ENCODE results near the gene SOX5. TPM values are rescaled to one million over a fixed set of nuclear protein-coding genes. Genes with fewer than 3 reads are reported as not detected.

The SOX5 gene
- total RNA-seq, 1 donor from 2014 or later, result 1.3 TPM

DNA sequence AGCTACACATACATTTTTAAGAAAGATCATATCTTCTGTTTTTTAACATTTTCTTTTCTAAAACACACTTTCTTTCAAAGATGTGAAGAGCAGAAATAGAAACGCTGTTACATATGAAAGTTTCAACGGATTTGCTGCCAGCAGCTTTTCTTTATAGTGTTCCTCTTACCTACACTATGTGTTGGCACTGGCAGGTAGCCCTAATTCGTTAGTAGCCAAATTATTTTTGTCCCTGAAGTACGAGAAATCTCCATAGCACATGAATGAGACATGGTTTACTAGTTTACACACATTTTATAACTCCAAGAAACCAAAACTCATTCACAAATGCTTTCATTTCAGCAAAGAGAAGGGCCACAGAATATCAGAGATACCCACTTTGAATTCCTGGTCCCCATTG is 6.6 kb downstream of the SOX5 start:
- no peak overlapping the region for H3K4me3 Mint-ChIP-seq
- intact Hi-C loops (cut with micrococcal nuclease), result no loop called here
- DNase-seq (ENCODE audit: low spot score), result no peak
- H3K36me3 Mint-ChIP-seq (ENCODE audit: low read depth), result no peaks in the 10 kb centered on the region
- no peak overlapping the region for H3K27ac Mint-ChIP-seq
- H3K4me1 Mint-ChIP-seq (ENCODE audit: low read depth), result no peaks in the 10 kb centered on the region
- H3K27me3 Mint-ChIP-seq (ENCODE audit: insufficient read depth), result peaks cover 1% of the 10 kb centered on the region
- no peaks in the 10 kb centered on the region for H3K9me3 Mint-ChIP-seq

DNA sequence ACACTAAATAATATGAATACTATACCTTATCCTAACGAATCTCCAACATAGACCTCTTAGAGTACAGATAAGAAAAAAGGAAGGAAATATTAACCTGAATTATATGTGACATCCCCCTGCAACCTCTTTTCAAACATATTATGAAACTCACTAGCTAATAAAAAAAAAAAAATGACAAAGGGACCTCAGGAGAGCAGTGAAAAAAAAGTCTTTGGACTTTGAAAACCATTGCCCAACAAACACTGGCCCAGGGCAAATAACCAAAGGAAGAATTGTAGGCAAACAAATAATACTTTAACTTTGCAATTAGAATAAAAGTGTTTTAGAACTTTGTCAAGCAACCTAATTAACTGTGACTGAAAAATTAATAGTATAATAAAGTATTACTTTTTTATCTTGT is 7.7 kb downstream of the SOX5 start:
- H3K27ac Mint-ChIP-seq, result no peak overlapping the region
- H3K4me3 Mint-ChIP-seq, result no peak overlapping the region
- intact Hi-C loops (cut with micrococcal nuclease), result no loop called here
- no peak for DNase-seq (ENCODE audit: low spot score)
- no peaks in the 10 kb centered on the region for H3K4me1 Mint-ChIP-seq (ENCODE audit: low read depth)
- H3K27me3 Mint-ChIP-seq (ENCODE audit: insufficient read depth), result peaks cover 2% of the 10 kb centered on the region
- H3K9me3 Mint-ChIP-seq, result no peaks in the 10 kb centered on the region
- no peaks in the 10 kb centered on the region for H3K36me3 Mint-ChIP-seq (ENCODE audit: low read depth)

DNA sequence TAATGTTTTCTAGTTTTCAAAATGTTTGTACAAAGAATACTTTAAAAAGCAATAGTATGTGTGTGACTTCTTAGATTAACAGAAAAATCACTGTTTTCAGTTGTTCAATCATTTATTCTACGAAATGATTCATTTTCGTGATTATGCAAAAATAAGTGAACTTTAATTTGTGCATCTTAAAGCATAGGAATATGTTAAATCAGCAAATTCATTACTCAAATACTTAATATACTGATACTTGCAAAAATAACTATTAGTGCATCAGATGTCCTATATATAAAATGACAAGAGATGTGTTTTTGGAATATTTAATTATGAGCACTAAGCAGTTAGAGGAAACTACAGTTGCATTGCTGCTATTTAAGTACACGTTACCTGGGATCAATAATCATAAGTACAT is 11.0 kb downstream of the SOX5 start:
- Mint-ChIP-seq H3K27ac (no peak overlapping the region), H3K27me3 (ENCODE audit: insufficient read depth) (peaks cover 2% of the 10 kb centered on the region), H3K9me3 (no peaks in the 10 kb centered on the region), H3K4me3 (no peak overlapping the region), H3K36me3 (ENCODE audit: low read depth) (no peaks in the 10 kb centered on the region), H3K4me1 (ENCODE audit: low read depth) (no peaks in the 10 kb centered on the region)
- no peak for DNase-seq (ENCODE audit: low spot score)
- intact Hi-C loops (cut with micrococcal nuclease), result no loop called here

GRCh38 chr12:23931176-23931575 is 18.3 kb downstream of the SOX5 start:
- no peaks in the 10 kb centered on the region for H3K36me3 Mint-ChIP-seq (ENCODE audit: low read depth)
- no peaks in the 10 kb centered on the region for H3K27me3 Mint-ChIP-seq (ENCODE audit: insufficient read depth)
- intact Hi-C loops (cut with micrococcal nuclease), result no loop called here
- no peak overlapping the region for H3K4me3 Mint-ChIP-seq
- no peak for DNase-seq (ENCODE audit: low spot score)
- no peak overlapping the region for H3K27ac Mint-ChIP-seq
- H3K4me1 Mint-ChIP-seq (ENCODE audit: low read depth), result no peaks in the 10 kb centered on the region
- H3K9me3 Mint-ChIP-seq, result no peaks in the 10 kb centered on the region

DNA sequence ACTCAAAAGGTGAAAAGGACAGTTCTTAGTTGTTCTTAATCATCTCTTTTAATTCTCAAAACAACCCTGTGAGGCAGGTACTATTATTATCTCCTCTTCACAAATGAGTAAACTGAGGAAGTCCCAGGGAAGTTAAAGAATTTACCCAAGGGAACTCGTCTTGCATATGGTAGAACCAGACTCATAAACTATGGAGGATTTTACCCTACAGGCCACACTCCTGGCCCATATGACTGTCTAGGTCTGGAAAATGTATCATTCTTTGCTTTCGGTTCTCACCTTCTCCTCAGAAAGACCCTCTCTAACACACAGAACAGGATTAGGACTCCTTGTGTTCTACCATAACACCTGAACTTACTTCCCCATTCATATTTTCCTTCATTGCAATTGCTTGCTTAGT is 18.9 kb downstream of the SOX5 start:
- Mint-ChIP-seq H3K27ac (no peak overlapping the region), H3K27me3 (ENCODE audit: insufficient read depth) (no peaks in the 10 kb centered on the region), H3K4me3 (no peak overlapping the region), H3K36me3 (ENCODE audit: low read depth) (no peaks in the 10 kb centered on the region), H3K9me3 (no peaks in the 10 kb centered on the region), H3K4me1 (ENCODE audit: low read depth) (no peaks in the 10 kb centered on the region)
- no peak for DNase-seq (ENCODE audit: low spot score)
- intact Hi-C loops (cut with micrococcal nuclease), result no loop called here

GRCh38 chr12:23929906-23930305 is 19.6 kb downstream of the SOX5 start:
- no peaks in the 10 kb centered on the region for H3K36me3 Mint-ChIP-seq (ENCODE audit: low read depth)
- no peaks in the 10 kb centered on the region for H3K4me1 Mint-ChIP-seq (ENCODE audit: low read depth)

GRCh38 chr12:23927907-23928306 is 21.6 kb downstream of the SOX5 start:
- intact Hi-C loops (cut with micrococcal nuclease), result no loop called here
- no peaks in the 10 kb centered on the region for H3K27me3 Mint-ChIP-seq (ENCODE audit: insufficient read depth)

More at GRCh38 chr12:23929906-23930305, 19.6 kb downstream of the SOX5 start:
- intact Hi-C loops (cut with micrococcal nuclease), result no loop called here
- Mint-ChIP-seq H3K4me3 (no peak overlapping the region), H3K27ac (no peak overlapping the region), H3K9me3 (no peaks in the 10 kb centered on the region), H3K27me3 (ENCODE audit: insufficient read depth) (no peaks in the 10 kb centered on the region)
- DNase-seq (ENCODE audit: low spot score), result no peak

GRCh38 chr12:23921099-23921856 is 28.2 kb downstream of the SOX5 start:
- intact Hi-C loops (cut with micrococcal nuclease), result no loop called here
- Mint-ChIP-seq H3K4me3 (no peak overlapping the region), H3K36me3 (ENCODE audit: low read depth) (no peaks in the 10 kb centered on the region), H3K27me3 (ENCODE audit: insufficient read depth) (no peaks in the 10 kb centered on the region), H3K27ac (no peak overlapping the region), H3K4me1 (ENCODE audit: low read depth) (no peaks in the 10 kb centered on the region), H3K9me3 (peaks cover 3% of the 10 kb centered on the region)
- DNase-seq (ENCODE audit: low spot score), result no peak

More at GRCh38 chr12:23927907-23928306, 21.6 kb downstream of the SOX5 start:
- H3K27ac Mint-ChIP-seq, result no peak overlapping the region
- H3K36me3 Mint-ChIP-seq (ENCODE audit: low read depth), result no peaks in the 10 kb centered on the region
- H3K4me3 Mint-ChIP-seq, result no peak overlapping the region
- H3K9me3 Mint-ChIP-seq, result no peaks in the 10 kb centered on the region
- DNase-seq (ENCODE audit: low spot score), result no peak
- H3K4me1 Mint-ChIP-seq (ENCODE audit: low read depth), result no peaks in the 10 kb centered on the region

DNA sequence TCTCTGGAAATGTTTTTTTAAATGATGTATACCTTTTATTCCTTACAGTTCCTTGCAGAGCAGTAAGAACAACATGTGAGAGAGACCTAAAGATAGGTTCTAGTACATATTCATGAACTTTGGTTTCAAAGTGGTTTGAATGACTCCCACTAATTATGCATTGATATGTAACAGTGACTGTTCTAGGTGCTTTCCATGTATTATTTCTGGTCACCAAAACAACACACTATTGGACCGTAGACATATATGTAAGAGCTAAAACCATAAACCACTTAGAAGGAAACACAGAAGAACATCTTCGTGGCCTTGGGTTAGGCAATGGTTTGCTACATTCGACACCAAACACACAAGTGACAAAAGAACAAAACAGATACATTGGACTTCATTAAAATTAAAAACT is 37.9 kb downstream of the SOX5 start:
- Mint-ChIP-seq H3K36me3 (ENCODE audit: low read depth) (no peaks in the 10 kb centered on the region), H3K27me3 (ENCODE audit: insufficient read depth) (no peaks in the 10 kb centered on the region), H3K4me1 (ENCODE audit: low read depth) (no peaks in the 10 kb centered on the region), H3K4me3 (no peak overlapping the region), H3K9me3 (no peaks in the 10 kb centered on the region), H3K27ac (no peak overlapping the region)
- intact Hi-C loops (cut with micrococcal nuclease), result no loop called here
- DNase-seq (ENCODE audit: low spot score), result no peak

DNA sequence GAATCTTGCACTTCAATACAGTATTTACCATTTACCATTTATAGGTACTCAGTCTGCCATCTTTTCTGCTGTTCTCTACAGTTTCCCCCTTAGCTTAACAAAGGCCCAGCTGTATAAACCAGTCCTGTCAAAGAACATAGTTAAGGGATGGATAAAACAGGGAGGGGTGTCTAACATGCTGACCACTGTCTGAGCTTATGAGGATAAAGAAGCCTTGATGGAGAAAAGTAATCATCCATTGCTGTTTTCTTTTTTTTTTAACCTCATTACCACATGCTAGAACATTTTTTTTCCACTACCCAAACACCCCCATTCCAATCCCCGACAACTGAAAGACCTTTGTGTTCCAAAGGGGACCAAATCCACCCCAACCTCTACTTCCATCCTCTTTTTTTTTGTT is 39.9 kb downstream of the SOX5 start:
- DNase-seq (ENCODE audit: low spot score), result no peak
- H3K27ac Mint-ChIP-seq, result no peak overlapping the region
- no peak overlapping the region for H3K4me3 Mint-ChIP-seq
- H3K4me1 Mint-ChIP-seq (ENCODE audit: low read depth), result no peaks in the 10 kb centered on the region
- no peaks in the 10 kb centered on the region for H3K27me3 Mint-ChIP-seq (ENCODE audit: insufficient read depth)
- intact Hi-C loops (cut with micrococcal nuclease), result no loop called here
- H3K9me3 Mint-ChIP-seq, result no peaks in the 10 kb centered on the region
- H3K36me3 Mint-ChIP-seq (ENCODE audit: low read depth), result no peaks in the 10 kb centered on the region

DNA sequence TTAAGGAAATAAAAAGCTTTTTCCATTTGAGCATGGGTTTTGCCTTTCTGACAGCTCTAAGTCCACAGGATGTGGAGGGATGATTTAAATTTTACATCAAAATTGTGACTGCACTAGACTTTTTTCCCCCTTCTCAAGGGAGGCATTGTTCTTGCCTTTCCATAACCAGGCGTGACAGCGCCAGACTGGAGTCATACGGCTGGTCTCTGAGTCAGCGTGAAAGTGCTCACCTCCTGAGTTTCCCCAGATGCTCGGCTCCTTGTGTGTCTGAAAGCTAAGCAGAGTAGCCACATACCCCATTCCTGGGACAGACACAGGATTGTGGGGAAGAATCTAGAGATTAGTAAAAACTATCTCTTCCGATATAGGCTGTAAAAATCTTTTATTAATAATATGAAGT is 43.1 kb downstream of the SOX5 start:
- H3K36me3 Mint-ChIP-seq (ENCODE audit: low read depth), result no peaks in the 10 kb centered on the region
- no peak for DNase-seq (ENCODE audit: low spot score)
- H3K4me3 Mint-ChIP-seq, result no peak overlapping the region
- H3K9me3 Mint-ChIP-seq, result no peaks in the 10 kb centered on the region
- no peaks in the 10 kb centered on the region for H3K4me1 Mint-ChIP-seq (ENCODE audit: low read depth)
- no peak overlapping the region for H3K27ac Mint-ChIP-seq
- intact Hi-C loops (cut with micrococcal nuclease), result no loop called here
- no peaks in the 10 kb centered on the region for H3K27me3 Mint-ChIP-seq (ENCODE audit: insufficient read depth)

GRCh38 chr12:23899434-23899833 is 50.0 kb downstream of the SOX5 start:
- no peak overlapping the region for H3K27ac Mint-ChIP-seq
- H3K36me3 Mint-ChIP-seq (ENCODE audit: low read depth), result no peaks in the 10 kb centered on the region
- no peaks in the 10 kb centered on the region for H3K27me3 Mint-ChIP-seq (ENCODE audit: insufficient read depth)
- H3K4me3 Mint-ChIP-seq, result no peak overlapping the region
- no peaks in the 10 kb centered on the region for H3K4me1 Mint-ChIP-seq (ENCODE audit: low read depth)
- H3K9me3 Mint-ChIP-seq, result no peaks in the 10 kb centered on the region
- intact Hi-C loops (cut with micrococcal nuclease), result no loop called here
- no peak for DNase-seq (ENCODE audit: low spot score)

DNA sequence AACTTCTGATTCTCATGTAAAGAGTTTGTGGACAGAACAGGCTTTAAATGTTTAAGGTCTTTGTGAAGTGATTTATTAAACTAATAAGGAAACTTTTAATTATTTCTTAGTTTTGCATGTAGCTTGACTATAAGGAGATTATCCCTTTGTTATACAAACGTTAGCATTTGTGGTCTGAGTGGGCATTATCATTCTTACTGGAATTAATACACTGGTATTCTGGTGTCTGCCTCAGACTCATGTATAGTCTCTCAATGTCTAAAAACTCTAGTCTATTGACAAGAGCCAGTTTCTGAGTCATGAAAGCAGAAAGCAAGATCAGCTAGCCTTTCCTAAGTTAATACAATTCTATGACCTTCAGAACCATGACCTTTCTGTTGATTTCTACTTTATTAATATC is 51.3 kb downstream of the SOX5 start:
- H3K27me3 Mint-ChIP-seq (ENCODE audit: insufficient read depth), result no peaks in the 10 kb centered on the region
- no peaks in the 10 kb centered on the region for H3K9me3 Mint-ChIP-seq
- intact Hi-C loops (cut with micrococcal nuclease), result no loop called here
- no peak for DNase-seq (ENCODE audit: low spot score)
- no peaks in the 10 kb centered on the region for H3K36me3 Mint-ChIP-seq (ENCODE audit: low read depth)
- H3K4me3 Mint-ChIP-seq, result no peak overlapping the region
- no peaks in the 10 kb centered on the region for H3K4me1 Mint-ChIP-seq (ENCODE audit: low read depth)
- no peak overlapping the region for H3K27ac Mint-ChIP-seq

GRCh38 chr12:23895792-23896218 is 53.7 kb downstream of the SOX5 start:
- H3K27me3 Mint-ChIP-seq (ENCODE audit: insufficient read depth), result no peaks in the 10 kb centered on the region
- H3K36me3 Mint-ChIP-seq (ENCODE audit: low read depth), result no peaks in the 10 kb centered on the region
- H3K4me3 Mint-ChIP-seq, result no peak overlapping the region
- H3K4me1 Mint-ChIP-seq (ENCODE audit: low read depth), result no peaks in the 10 kb centered on the region
- no peak for DNase-seq (ENCODE audit: low spot score)
- no peak overlapping the region for H3K27ac Mint-ChIP-seq
- no peaks in the 10 kb centered on the region for H3K9me3 Mint-ChIP-seq
- intact Hi-C loops (cut with micrococcal nuclease), result no loop called here
